ENCODE results near the gene SDC1. TPM values are rescaled to one million over a fixed set of nuclear protein-coding genes. Genes with fewer than 3 reads are reported as not detected.

The SDC1 gene
- total RNA-seq, 2 donors from 2014 or later = 156 to 213 TPM

GRCh38 chr2:20205915-20206524 lies 18.9 kb downstream of the SDC1 start:
- H3K36me3 ChIP-seq = peaks cover 9% of the 10 kb centered on the region
- no peaks in the 10 kb centered on the region for H3K27me3 ChIP-seq
- no peak for TF ChIP-seq CTCF (IDR thresholded peaks at IDR 0.05)
- H3K9me3 ChIP-seq = no peaks in the 10 kb centered on the region
- H3K9ac ChIP-seq (ENCODE audit: low read depth in 2 of 2, low read length in 2 of 2) = peak overlapping the region in 1 of 2 donors; percentile 14
- no peak overlapping the region for H3K4me3 ChIP-seq
- intact Hi-C loops (cut with DNase I) = no loop called here
- H3K27ac ChIP-seq = no peak overlapping the region
- no peaks in the 10 kb centered on the region for H3K4me1 ChIP-seq
- DNase-seq = no peak

DNA sequence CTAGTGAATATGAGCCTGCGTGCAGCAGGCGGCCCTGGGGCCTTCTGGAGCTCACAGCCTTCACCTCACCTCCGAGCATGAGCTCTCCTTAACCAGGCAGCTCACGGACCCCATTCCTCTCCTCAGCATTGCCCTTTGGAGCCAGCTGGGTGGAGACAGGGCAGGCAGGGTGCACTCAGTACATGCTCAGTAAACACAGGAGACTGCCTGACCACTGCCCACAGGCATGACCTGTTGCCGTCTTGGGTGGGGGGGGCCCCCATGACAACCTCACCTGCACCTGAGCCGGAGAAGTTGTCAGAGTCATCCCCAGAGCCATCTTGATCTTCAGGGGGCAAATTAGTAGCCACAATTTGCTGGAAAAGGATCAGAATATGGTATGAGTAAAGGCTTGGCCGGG lies 19.9 kb downstream of the SDC1 start:
- Histone ChIP-seq H3K27me3 (no peaks in the 10 kb centered on the region), H3K27ac (no peak overlapping the region), H3K9ac (ENCODE audit: low read depth in 2 of 2, low read length in 2 of 2) (no peak overlapping the region), H3K9me3 (no peaks in the 10 kb centered on the region), H3K4me3 (no peak overlapping the region), H3K36me3 (peaks cover 9% of the 10 kb centered on the region), H3K4me1 (no peaks in the 10 kb centered on the region)
- TF ChIP-seq CTCF (IDR thresholded peaks at IDR 0.05) = no peak
- intact Hi-C loops (cut with DNase I) = no loop called here
- DNase-seq = no peak

DNA sequence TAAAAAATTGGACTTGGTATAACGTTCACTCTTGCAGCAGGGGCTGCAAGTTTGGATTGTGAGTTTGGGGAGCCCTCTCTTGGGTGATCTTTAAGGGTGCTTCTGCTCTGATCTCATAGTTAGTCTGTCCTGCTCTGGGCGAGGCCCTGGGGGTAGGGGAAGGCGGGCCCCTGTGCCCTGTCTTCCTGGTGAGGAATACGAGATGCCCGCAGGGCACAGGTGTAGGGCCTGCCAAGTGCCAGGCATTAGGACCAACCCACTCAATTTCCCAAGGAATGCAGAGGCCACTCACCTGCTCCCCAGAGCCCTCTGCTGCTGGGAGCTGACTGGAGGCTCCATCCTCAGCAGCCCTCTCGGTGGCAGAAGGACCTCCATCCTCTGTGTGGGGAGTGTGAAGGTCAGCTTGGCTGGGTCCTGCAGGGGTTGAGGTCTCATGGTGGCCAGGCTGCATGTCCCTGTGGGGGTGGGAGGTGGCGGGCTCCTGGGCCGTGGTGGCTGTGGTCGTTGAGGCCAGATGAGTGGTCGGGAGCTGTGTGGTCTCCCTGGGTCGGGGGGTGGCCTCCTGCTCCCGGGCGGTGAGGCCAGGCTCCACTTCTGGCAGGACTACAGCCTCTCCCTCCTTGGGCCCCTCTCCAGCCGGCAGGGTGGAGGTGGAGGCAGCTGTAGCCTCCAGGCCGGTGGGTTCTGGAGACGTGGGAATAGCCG lies 21.3 kb downstream of the SDC1 start:
- intact Hi-C loops (cut with DNase I) = no loop called here
- no peak for TF ChIP-seq CTCF (IDR thresholded peaks at IDR 0.05)
- peaks cover 9% of the 10 kb centered on the region for H3K36me3 ChIP-seq
- no peak overlapping the region for H3K9ac ChIP-seq (ENCODE audit: low read depth in 2 of 2, low read length in 2 of 2)
- H3K4me1 ChIP-seq = peaks cover 1% of the 10 kb centered on the region
- H3K4me3 ChIP-seq = no peak overlapping the region
- no peak for DNase-seq
- H3K27me3 ChIP-seq = no peaks in the 10 kb centered on the region
- no peak overlapping the region for H3K27ac ChIP-seq
- no peaks in the 10 kb centered on the region for H3K9me3 ChIP-seq

GRCh38 chr2:20203072-20203471 lies 21.9 kb downstream of the SDC1 start:
- H3K9me3 ChIP-seq = no peaks in the 10 kb centered on the region
- no peak for DNase-seq
- intact Hi-C loops (cut with DNase I) = no loop called here
- no peaks in the 10 kb centered on the region for H3K27me3 ChIP-seq
- H3K4me1 ChIP-seq = peaks cover 7% of the 10 kb centered on the region
- H3K9ac ChIP-seq (ENCODE audit: low read depth in 2 of 2, low read length in 2 of 2) = no peak overlapping the region
- no peak for TF ChIP-seq CTCF (IDR thresholded peaks at IDR 0.05)
- H3K27ac ChIP-seq = no peak overlapping the region
- no peak overlapping the region for H3K4me3 ChIP-seq
- H3K36me3 ChIP-seq = peaks cover 9% of the 10 kb centered on the region

GRCh38 chr2:20201671-20202070 lies 23.3 kb downstream of the SDC1 start:
- H3K27ac ChIP-seq = no peak overlapping the region
- intact Hi-C loops (cut with DNase I) = no loop called here
- no peak overlapping the region for H3K4me3 ChIP-seq

More at GRCh38 chr2:20201671-20202070, 23.3 kb downstream of the SDC1 start:
- peaks cover 13% of the 10 kb centered on the region for H3K4me1 ChIP-seq
- no peaks in the 10 kb centered on the region for H3K27me3 ChIP-seq
- no peaks in the 10 kb centered on the region for H3K9me3 ChIP-seq
- peaks cover 9% of the 10 kb centered on the region for H3K36me3 ChIP-seq
- TF ChIP-seq CTCF (IDR thresholded peaks at IDR 0.05) = no peak
- no peak overlapping the region for H3K9ac ChIP-seq (ENCODE audit: low read depth in 2 of 2, low read length in 2 of 2)
- DNase-seq = no peak
